ENCODE data around the gene VTI1B. TPM values are rescaled to one million over a fixed set of nuclear protein-coding genes. Genes with fewer than 3 reads are reported as not detected.
"Not testable (repeated sequence)": the region's sequence is repeated elsewhere in the genome, so short reads cannot be mapped to it uniquely, and the experiment has no call there.

The VTI1B gene
- total RNA-seq, 1 donor from 2014 or later, result 42.3 TPM

DNA sequence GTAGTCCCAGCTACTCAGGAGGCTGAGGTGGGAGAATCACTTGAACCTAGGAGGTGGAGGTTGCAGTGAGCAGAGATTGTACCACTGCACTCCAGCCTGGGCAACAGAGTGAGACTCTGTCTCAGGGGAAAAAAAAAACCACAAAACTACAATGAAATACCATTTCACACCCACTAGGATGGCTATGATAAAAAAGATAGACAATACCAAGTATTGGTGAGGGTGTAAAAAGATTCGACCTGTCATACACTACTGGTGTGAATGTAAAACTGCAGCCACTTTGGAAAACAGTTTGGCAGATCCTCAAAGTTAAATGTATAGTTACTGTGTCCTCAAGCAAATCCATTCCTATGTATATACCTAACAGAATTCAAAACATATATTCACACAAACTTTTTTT lies 48.3 kb downstream of the VTI1B start:
- DNase-seq, result not testable (repeated sequence)

DNA sequence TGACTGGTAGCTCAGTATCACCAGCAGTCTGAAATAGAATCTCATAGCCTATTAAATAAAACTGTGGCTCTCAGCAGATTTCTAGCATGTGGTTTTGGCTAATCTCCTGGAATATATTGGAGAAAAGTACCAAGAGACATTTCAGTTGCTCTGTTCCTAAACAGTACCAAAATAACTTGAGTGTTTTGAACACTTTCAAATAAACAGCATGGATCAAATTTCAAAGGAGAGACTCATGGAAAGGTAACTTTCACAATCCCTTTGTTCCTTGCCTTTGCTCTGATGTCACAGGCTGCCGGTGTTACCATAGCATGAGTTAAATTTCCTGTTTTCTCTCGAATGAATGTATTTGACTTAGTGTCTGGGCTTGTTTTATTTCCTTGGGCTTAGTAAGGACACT lies 51.3 kb downstream of the VTI1B start:
- no peak for DNase-seq

DNA sequence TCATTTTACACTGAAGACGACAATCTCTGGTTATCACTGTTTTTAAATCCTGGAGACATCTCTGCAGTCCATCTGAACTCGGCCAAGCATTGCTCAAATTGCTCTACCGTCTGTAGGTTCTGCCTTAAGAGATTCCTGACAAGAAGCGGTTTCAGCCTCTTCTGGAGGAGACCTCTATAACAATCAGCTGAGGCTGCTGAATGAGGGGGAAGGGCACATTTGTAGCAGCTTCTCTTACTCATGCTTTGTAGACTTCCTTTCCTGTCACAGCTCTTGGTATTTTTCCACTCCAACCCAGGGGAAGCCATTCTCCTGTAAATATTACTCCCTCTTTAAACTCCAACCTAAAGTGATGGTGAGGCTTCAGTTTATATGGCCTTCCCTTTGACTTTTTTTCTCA lies 51.8 kb downstream of the VTI1B start:
- DNase-seq, result peak; percentile 27

GRCh38 chr14:67620217-67620785 lies 54.1 kb downstream of the VTI1B start:
- DNase-seq, result peak; percentile 35

DNA sequence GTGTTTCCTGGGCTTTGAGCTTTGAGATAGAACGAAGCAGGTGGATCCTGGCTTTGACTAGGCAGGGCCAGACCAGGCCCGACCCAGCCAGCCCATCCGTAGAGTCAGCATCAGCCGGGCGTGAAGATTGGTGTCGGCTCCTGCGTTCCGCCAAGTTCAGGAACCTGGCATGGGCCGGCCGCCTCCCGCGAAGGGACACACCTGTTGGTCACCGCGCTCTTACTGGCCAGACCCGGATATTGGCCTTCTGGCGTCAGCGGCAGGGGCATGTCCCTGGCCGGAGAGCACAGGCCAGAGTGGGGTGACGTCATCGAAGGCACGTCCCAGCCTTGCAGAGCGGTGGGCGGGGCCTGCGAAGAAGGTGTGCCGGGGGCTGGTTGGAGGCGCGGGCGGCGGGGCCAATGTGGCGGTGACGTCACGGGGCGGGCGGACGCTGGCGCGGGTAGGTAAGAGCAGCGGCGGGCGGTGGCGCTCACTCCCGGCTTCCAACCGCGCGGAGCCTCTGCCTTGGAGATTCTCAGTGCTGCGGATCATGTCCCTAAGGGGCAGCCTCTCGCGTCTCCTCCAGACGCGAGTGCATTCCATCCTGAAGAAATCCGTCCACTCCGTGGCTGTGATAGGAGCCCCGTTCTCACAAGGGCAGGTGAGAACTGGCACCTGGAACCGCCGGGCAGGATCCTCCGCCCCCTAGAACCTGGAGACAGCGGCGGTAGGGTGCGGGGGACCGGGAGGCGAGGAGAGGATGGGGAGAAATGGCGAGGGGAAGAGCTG lies 54.8 kb downstream of the VTI1B start, which contains the start of gene ARG2:
ARG2 (plus strand) TSS at position 475 of the 771 bp plus-strand sequence; CDS start at position 533, 58 bp downstream.
- DNase-seq, result peak; percentile 90

GRCh38 chr14:67618617-67619063 lies 55.8 kb downstream of the VTI1B start:
- DNase-seq, result no peak

DNA sequence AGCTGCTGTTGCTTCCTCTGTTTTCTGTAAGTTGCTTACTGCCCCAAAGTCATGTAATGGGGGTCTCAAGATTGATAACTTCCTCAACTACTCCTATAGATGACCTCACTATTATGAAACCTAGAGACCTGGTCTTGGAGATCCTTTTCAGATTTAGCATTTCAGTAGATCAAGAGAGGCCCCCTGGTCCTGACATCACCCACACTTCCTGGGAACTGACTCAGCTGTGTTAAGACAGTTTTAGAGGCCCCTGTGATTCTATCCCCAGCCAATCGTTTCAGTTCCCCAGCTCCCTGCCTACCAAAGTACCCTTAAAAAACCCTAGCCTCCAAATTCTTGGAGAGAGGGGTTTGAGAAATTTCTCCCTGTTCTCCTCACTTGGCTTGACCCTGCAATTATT lies 63.9 kb downstream of the VTI1B start:
- DNase-seq, result no peak

DNA sequence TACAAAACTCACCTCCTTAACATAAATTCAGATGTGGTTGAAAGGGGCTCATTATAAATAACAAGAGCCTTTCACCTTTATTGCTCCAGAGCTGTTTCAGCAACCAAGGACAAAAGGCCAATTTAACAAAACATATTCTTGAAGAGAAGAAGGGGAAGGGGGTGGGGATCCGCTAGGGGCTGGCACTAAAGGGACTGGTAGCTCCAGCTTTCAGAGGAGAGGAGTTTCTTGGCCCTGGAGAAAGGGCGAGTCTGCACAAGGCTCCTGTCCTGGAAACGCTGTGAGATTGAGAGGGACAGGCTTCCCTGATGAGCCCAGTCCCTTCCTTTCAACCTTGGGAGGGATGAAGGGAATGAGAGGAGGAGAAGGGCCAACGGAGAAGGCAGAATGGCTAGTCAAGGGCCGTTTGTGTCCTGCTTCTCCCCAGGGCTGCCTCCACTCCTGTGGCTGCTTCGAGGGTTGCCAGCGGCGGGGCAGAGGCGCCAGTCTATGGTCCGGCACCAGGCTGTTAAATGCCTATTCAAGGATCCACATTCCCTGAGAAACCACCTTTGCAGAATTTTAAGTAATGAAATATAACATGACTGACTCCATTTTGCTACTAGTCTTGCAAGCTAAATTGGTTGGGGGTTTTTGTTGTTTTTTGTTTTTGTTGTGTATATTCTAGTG lies 64.7 kb downstream of the VTI1B start:
- no peak for DNase-seq

DNA sequence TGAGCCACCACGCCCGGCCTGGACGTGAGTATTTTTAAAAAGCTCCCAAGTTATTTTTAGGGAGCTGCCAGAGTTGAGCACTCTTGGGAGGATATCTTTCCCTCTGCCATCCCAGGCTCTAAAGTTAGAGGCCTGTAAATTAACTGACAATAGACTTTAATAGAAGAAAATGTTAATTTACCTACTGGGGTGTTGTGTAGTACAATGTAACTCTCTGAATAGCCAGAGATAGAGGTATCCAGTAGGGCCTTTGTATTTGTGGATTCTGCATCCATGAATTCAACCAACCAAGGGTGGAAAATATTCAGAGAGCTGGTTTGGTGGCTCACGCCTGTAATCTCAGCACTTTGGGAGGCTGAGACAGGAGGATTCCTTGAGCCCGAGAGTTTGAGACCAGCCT lies 66.8 kb downstream of the VTI1B start:
- DNase-seq, result no peak

DNA sequence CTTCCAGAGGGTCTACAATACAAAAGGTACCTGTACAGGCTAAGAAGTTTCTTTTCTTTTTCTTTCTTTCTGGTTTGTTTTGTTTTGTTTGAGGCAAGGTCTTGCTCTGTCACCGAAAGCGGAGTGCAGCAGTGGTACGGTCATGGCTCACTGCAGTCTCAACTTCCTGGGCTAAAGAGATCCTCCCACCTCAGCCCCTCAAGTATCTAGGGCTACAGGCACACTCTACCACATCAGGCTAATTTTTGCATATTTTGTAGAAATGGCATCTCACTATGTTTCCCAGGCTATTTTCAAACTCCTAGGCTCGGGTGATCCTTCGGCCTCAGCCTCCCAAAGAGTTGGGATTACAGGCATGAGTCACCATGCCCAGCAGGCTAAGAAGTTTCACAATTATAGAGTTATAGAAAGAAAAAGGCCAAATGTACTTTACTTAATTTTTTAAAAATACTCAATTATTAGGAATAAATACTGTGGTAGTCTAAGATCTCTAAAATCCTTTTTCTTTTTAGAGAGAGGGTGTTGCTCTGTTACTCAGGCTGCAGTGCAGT lies 71.4 kb downstream of the VTI1B start:
- no peak for DNase-seq

DNA sequence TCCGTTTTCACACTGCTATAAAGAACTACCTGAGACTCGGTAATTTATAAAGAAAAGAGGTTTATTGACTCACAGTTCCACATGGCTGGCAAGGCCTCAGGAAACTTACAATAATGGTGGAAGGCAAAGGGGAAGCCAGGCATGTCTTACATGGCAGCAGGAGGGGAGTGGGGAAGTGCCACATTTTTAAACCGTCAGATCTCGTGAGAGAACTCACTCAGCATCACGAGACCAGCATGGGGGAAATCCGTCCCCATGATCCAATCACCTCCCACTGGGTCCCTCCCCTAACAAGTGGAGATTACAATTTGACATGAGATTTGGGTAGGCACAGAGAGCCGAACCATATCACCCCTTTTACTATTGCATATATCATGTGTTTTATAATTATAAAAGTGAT lies 72.4 kb downstream of the VTI1B start:
- no peak for DNase-seq

DNA sequence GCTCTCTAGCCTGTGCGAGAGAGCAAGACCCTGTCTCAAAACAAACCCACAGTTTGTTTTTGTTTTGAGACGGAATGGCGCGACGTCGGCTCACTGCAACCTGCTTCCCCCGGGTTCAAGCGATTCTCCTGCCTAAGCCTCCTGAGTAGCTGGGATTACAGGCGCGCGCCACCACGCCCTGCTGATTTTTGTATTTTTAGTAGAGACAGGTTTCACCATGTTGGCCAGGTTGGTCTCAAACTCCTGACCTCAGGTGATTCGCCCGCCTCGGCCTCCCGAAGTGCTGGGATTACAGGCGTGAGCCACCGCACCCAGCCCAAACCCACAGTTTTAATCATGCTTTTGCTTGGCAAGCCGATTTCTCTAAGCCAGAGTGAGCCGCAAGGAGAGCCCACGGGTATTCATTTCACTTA lies 73.9 kb downstream of the VTI1B start:
- not testable (repeated sequence) for DNase-seq

GRCh38 chr14:67599698-67600561 lies 74.5 kb downstream of the VTI1B start, which contains the start of gene PIGH:
Gene PIGH, minus strand, starts transcription at chr14:67600268. Its CDS starts 65 bp downstream, at chr14:67600203.
- DNase-seq, result peak; percentile 91

Small RNA genes lying within 50 kb of the gene (small RNA-seq; reads per million reads assigned to genes)
- not detected for gene AL132640.3
- not detected for gene RF00019
- not detected for gene RN7SL369P
- gene RNA5SP386, result not detected

Other genes starting within 250 kb of the VTI1B start
- 23.9 TPM for gene TMEM229B, start 185.9 kb downstream of the VTI1B start, total RNA-seq
- gene PLEKHH1, start 141.3 kb downstream of the VTI1B start, total RNA-seq, result 5.5 TPM
- gene PIGH, start 74.4 kb downstream of the VTI1B start, total RNA-seq, result 25.3 TPM
- 49.0 TPM for gene ARG2, start 54.7 kb downstream of the VTI1B start, total RNA-seq
- gene RDH11, start 21.1 kb upstream of the VTI1B start, total RNA-seq, result 128 TPM
- gene RDH12, start 27.3 kb upstream of the VTI1B start, total RNA-seq, result 0.31 TPM
- 22.0 TPM for gene ZFYVE26, start 142.0 kb upstream of the VTI1B start, total RNA-seq
- gene RAD51B, start 145.1 kb upstream of the VTI1B start, total RNA-seq, result 9.8 TPM